ENCODE data around the gene CD14. TPM values are rescaled to one million over a fixed set of nuclear protein-coding genes. Genes with fewer than 3 reads are reported as not detected.
A peak's percentile ranks its signal among the peaks of the same experiment; 100 is the strongest.
"Not testable (repeated sequence)": the region's sequence is repeated elsewhere in the genome, so short reads cannot be mapped to it uniquely, and the experiment has no call there.

CD14 gene
- total RNA-seq, 4 donors from 2014 or later, result 7.6 to 58.1 (median 30.9) TPM

- Histone ChIP-seq H3K27me3 (no peaks in the 10 kb centered on the region), H3K27ac (no peak within 1 kb of the TSS), H3K4me3 (peak within 1 kb of the TSS in 3 of 4 donors; percentile 16 to 42 (median 19)), H3K9me3 (no peaks in the 10 kb centered on the region), H3K36me3 (peaks cover 26 to 100% (median 39%) of the 10 kb centered on the region in 3 donors), H3K4me1 (peaks cover 0 to 10% (median 0%) of the 10 kb centered on the region in 3 donors)
- TF ChIP-seq CTCF (IDR thresholded peaks at IDR 0.05), result no peak
- TF ChIP-seq POLR2A (IDR thresholded peaks at IDR 0.05), result no peak
- intact Hi-C loops (cut with DNase I), result no loop called here
- 87 to 88% methylated on average over 39 to 40 of the region's 45 CpGs for WGBS, 2 donors
- DNase-seq, result no peak
These were observed 40.4 kb upstream of the CD14 start, which contains the start of gene DND1 for GRCh38 chr5:140673187-140673976. Gene DND1, minus strand, starts transcription at chr5:140673576. Its CDS starts 34 bp downstream, at chr5:140673542.

GRCh38 chr5:140672455-140673186 lies 39.6 kb upstream of the CD14 start:
- no peak for DNase-seq
- Histone ChIP-seq H3K9me3 (no peaks in the 10 kb centered on the region), H3K4me1 (peaks cover 0 to 10% (median 0%) of the 10 kb centered on the region in 3 donors), H3K27ac (no peak overlapping the region), H3K27me3 (no peaks in the 10 kb centered on the region), H3K4me3 (peak overlapping the region in 3 of 4 donors; percentile 16 to 42 (median 19)), H3K36me3 (peaks cover 29 to 100% (median 38%) of the 10 kb centered on the region in 3 donors)
- intact Hi-C loops (cut with DNase I), result no loop called here
- TF ChIP-seq CTCF (IDR thresholded peaks at IDR 0.05), result no peak
- TF ChIP-seq POLR2A (IDR thresholded peaks at IDR 0.05), result no peak
- WGBS, 2 donors, result 64 to 78% methylated on average over 5 to 22 of the region's 70 CpGs

GRCh38 chr5:140671472-140672125 lies 38.6 kb upstream of the CD14 start:
- Histone ChIP-seq H3K27me3 (no peaks in the 10 kb centered on the region), H3K4me1 (peaks cover 0 to 19% (median 0%) of the 10 kb centered on the region in 3 donors), H3K27ac (no peak overlapping the region), H3K9me3 (no peaks in the 10 kb centered on the region), H3K36me3 (peaks cover 20 to 100% (median 30%) of the 10 kb centered on the region in 3 donors), H3K4me3 (no peak overlapping the region)
- 89% methylated on average over 1 of the region's 7 CpGs for WGBS, 2 donors
- TF ChIP-seq POLR2A (IDR thresholded peaks at IDR 0.05) (no peak), CTCF (IDR thresholded peaks at IDR 0.05) (no peak)
- DNase-seq, result no peak
- intact Hi-C loops (cut with DNase I), result no loop called here

- 100% methylated on average over 2 of the region's 4 CpGs; no CpG with 5 or more reads in 1 of the 2 donors for WGBS, 2 donors
- H3K27ac ChIP-seq; H3K4me3 ChIP-seq; H3K27me3 ChIP-seq; DNase-seq; H3K9me3 ChIP-seq; intact Hi-C loops (cut with DNase I): not testable (repeated sequence)
- Histone ChIP-seq H3K36me3 (peaks cover 17 to 97% (median 24%) of the 10 kb centered on the region in 3 donors), H3K4me1 (peaks cover 4 to 25% (median 5%) of the 10 kb centered on the region in 3 donors)
These were observed 38.1 kb upstream of the CD14 start for GRCh38 chr5:140671035-140671434.

- Histone ChIP-seq H3K27ac (peak within 1 kb of the TSS; percentile 89 to 99 (median 94)), H3K27me3 (no peaks in the 10 kb centered on the region), H3K9me3 (no peaks in the 10 kb centered on the region), H3K4me1 (peaks cover 12 to 34% (median 16%) of the 10 kb centered on the region in 3 donors), H3K36me3 (peaks cover 12 to 71% (median 35%) of the 10 kb centered on the region in 3 donors), H3K4me3 (peak within 1 kb of the TSS; percentile 62 to 96 (median 90))
- intact Hi-C loops (cut with DNase I), result no loop called here
- WGBS, 2 donors, result 0% methylated on average over 11 to 22 of the region's 54 CpGs
- DNase-seq, result peak; percentile 83
- TF ChIP-seq CTCF (IDR thresholded peaks at IDR 0.05) (no peak), POLR2A (IDR thresholded peaks at IDR 0.05) (peak in 3 of 4 donors; percentile 56 to 83 (median 64))
These were observed 31.6 kb upstream of the CD14 start, which contains the start of gene WDR55 for GRCh38 chr5:140664359-140665119. Gene WDR55, plus strand, starts transcription at chr5:140664904. Its CDS starts 9 bp downstream, at chr5:140664913.

Data from esophagus squamous epithelium (tissue), 5 donors.